Smooth muscle cell of the brain vasculature (primary cell): ENCODE data around the gene ZNF488.

Experiments used
- DNase-seq: peaks from one replicate; pipeline ENCODE4 v3.0.0-alpha.2; 2012; ENCODE audit warnings: low read depth, low spot score

Gene ZNF488

DNA sequence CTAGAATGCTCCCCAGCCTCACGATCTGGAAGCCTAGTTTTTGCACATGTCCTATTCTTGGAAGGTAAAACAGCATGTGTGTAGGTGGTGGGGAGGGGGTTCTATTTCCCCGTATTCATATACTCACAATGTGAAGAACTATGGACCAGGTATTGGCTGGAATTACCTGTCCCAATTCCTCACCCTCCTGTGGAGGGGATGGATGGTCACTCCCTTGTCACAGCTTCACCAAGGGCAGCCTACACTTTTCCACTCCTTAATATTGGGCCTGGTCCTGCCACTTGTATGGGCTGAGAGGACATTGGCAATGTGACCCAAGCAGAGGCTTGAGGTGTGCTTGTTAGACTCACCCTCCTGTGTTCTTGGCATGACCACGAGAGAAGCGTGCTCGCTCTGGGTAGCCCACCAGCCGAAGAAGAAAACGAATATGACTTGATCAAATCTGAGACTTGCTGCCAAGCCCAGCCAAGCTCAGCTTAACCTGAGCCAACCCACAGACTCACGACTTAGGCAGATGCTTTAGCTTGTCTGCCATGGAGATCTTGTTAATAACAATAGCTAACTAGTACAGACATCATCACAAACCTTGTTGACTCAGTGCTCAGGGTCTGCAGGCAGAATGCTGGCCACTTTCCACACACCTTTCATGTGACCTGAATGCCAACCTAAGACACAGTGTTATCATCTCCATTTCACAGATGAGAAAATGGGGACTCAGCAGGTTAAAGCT is 17.2 kb downstream of the ZNF488 start:
- DNase-seq = no peak

GRCh38 chr10:47366181-47366631 is 17.9 kb downstream of the ZNF488 start:
- no peak for DNase-seq

DNA sequence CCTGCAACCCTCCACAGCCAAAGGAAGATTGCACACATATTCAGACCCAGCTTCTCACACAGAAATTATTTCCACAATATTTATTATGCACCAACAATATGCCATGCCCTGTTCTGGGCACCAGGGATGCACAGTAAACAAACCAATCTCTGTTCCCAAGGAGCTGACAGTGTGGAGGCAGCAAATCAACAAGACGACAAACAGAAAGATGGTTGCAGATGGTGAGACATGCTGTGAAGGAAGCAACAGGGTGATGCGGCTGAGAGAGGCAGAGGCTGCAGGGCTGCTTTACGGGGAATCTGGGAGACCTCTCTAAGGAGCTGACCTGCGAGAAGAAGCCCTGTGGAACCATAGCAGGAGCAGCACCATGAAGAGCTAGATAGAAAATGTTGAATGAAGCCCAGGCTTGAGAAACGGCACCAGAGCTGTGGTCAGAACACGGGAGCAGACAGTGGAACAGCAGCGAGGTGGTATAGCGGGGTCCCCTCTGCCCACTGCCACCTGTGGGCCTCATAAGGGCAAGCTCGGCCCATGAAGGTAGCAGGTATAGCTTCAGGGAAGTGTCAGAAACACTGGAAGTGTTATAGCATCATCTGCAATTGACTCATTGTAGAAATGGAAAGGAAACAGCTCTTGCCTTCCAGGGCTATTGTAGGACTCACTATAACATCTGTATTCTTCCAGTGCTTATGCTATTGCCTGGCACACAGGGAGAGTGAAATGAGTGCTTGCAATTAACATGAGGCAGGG is 18.5 kb downstream of the ZNF488 start:
- DNase-seq = no peak

DNA sequence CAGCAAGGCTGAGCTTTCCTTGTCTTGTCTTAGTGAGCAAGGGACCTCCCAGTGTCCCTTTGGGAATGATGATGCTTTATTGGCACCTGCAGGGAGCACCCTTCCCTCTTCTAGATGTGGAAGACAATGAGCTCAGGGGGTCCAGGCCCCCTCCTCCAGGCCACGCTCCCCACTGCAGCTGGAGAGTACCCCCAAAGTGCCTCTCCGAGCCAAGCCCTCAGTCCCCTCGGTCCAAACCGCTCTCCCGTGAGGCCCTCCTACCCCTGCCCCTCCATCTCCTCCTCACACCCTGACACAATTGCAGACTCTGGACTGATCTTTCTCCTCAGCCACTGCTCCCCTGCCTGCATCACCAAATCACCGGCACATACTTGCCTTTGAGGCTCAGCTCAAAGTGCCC is 19.2 kb downstream of the ZNF488 start:
- DNase-seq = no peak

GRCh38 chr10:47364366-47364765 is 19.7 kb downstream of the ZNF488 start:
- DNase-seq = no peak

DNA sequence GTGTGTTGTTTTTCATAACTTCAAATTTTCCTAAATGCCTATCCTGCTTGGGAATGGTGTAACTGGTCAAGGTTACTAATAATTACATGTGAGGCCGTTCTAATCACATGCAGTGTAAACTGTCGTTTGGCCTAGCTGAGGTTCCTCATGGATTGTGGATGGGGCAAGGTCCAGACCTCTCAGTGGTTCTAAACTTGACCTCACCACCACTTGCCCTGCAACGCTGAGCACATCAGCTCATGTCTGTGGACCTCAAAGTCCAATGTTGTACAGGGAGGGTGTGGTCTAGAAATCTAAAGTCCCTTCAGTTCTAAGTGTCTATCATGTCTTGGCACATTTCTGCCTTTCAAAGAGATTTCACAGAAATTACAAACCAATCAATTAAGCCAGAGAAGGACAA is 20.3 kb downstream of the ZNF488 start:
- DNase-seq = no peak

GRCh38 chr10:47362199-47362598 is 21.9 kb downstream of the ZNF488 start:
- DNase-seq = no peak

GRCh38 chr10:47361293-47361692 is 22.8 kb downstream of the ZNF488 start:
- no peak for DNase-seq

DNA sequence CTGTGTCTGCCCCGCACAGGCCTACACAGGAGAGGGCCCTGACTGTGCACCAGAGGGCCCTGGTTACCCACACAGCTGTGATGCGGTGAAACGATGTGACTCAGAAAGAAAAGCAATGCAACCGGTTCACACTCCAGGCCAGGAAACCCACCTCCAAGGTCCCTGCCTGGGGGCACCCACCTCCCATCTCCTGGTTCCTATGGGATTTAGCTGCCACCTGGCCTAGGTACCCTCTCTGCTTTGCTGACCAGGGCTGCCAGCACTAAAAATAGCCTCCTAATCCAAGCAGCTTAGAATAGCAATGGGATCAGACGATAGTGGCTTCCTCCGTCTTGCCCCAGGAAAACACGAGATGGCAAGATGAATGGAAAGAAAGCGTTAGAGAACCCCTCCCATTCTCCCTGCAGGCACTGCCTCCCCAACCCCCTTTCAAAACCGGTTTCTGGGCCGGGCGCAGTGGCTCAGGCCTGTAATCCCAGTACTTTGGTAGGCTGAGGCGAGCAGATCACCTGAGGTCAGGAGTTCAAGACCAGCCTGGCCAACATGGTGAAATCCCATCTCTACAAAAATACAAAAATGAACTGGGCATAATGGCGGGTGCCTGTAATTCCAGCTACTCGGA is 23.6 kb downstream of the ZNF488 start:
- DNase-seq = no peak

GRCh38 chr10:47359626-47360418 is 24.3 kb downstream of the ZNF488 start:
- DNase-seq = no peak

DNA sequence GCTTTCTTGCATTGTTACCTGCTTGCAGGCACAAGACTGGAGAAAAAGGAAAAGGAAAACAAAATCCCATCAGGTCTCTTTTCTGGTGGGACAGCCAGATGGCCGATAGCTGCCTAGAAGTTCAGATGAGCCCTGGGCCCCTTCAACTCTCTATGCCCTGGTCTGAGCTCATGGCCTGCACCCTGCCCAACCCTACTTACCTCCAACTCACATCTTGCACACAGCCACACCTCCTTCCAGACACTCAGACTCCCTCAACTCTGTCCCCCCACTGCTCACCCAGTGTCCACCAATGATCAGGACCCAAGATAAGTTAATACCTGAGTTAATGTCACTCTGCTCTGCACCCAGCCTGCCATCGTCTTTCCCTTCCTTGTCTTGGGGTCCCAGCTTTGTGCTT is 25.0 kb downstream of the ZNF488 start:
- no peak for DNase-seq

DNA sequence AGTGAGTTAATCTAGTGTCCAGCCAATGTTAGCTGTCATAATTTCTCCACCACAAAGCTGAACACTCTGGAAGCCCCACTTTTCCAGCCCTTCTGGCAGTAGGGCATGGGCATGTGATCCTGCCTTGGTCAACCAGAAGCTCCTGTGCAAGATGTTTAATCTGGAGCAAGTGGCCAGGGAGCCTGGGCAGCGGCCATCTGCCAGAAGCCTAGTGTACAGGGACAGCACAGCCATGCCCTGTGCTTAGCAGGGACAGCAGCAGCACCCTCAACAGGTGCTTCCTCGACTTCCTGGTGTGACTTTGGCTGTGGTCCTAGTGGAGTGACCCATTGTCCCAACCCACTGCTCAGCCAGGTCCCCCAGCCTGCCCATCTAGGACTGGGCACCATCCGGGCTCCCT is 25.6 kb downstream of the ZNF488 start:
- DNase-seq = no peak

DNA sequence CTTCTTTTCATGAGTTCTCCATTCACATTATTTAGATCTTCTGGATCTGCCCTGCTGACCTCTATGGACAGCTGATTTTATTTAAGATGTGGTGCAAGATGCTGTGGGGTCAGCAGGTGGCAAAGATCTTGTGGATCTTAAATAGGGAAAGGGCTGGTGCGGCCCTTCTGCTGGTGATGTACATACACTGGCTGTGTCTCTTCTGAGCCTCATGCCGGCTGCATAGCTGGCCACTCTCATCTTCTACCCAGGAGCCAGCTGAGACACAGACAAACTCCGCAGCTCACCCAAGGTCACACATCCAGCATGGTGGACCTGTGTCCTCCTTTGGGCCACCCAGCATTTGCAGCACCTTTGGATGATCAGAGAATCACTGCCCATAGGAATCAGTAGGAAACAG is 26.2 kb downstream of the ZNF488 start:
- DNase-seq = no peak

DNA sequence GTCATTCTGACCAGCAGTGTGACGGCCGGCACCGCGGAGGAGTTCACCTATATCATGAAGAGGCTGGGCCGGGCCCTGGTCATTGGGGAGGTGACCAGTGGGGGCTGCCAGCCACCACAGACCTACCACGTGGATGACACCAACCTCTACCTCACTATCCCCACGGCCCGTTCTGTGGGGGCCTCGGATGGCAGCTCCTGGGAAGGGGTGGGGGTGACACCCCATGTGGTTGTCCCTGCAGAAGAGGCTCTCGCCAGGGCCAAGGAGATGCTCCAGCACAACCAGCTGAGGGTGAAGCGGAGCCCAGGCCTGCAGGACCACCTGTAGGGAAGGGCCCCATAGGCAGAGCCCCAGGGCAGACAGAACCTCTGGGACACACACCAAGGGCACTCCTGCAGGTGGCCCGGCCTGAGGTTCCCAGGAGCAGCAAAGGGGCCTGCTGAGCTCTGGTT is 26.9 kb downstream of the ZNF488 start:
- no peak for DNase-seq

DNA sequence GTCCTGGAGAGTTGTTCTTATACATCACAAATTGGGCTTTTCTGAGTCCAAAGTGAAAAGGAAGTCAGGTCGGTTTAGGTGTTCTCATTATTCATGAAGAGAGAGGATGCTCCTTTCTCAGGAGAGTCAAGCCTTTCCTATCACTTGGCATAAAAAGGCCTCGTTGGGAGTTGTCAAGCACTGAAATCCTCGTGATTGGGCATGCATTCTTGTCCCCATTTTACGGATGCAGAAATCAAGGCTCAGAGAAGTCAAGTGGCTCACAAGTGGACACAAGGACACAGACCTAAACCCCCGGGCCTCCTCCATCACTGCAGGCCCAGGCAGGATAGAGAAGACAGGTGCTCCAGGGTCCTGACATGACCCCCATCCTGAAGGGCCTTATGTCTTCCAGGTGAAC is 27.4 kb downstream of the ZNF488 start:
- DNase-seq = no peak

DNA sequence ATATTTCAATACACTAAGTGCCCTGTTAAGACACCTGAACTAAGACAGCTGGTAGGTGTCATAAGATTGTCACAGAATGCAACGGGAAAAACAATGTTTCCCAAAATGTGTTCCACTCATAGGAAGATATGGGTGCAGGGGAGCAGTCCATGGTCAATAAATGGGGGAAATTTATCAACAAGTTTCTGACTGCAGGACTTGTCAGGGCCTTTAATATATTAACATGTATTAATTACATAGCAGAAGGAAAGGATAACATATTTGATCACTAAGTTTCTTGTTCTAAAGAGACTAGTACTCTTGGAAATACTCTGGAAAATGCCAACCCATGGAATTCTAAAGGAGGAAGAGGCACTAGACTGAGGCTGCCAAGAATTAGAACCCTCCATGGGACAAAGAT is 29.2 kb downstream of the ZNF488 start:
- no peak for DNase-seq

- DNase-seq = no peak
Measured at GRCh38 chr10:47354165-47354564, 29.9 kb downstream of the ZNF488 start.

GRCh38 chr10:47353351-47353750 is 30.7 kb downstream of the ZNF488 start:
- DNase-seq = no peak

DNA sequence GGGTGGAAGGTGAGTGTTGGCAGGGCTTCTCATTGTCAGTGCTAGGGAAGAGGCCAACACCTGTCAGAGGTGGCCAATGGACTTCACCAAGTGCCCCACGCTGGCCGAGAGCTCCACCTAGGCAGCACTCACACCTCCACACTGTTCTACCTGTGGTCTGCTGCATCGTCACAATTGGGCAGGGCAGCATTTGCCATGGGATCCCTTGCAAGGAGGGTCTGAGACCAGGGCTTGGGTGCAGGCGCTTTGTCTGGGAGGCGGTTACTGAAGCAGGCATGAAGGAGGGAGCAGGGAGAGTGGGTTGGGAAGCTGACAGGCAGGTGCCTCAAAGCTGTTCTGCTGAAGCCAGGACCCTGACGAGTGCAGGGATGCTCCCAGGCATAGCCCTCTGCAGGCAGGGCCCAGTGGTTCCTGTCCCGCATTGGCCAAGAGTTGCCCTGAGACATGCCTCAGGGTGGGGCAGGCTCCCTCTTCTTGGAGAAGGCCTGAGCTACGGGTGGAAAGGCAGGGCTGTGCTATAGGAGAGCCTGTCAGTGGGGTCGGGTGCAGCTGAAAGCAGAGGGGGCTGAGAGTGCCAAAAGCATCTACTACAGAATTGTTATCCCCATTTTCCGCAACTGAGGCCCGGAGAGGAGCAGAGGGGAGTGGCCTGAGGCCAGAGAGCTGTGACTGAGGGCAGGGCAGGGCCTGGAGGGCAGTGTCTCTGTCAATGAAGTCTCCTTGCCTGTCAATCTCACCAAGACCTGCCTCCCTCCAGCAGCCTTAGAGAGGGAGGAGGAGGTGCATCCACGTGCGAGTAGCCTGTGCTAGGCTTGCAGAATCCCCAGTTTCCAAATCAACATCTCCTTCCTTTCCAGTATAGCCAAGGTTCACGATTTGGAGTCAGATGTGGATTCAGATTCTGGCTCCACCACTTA is 31.9 kb downstream of the ZNF488 start:
- DNase-seq = no peak

- DNase-seq = no peak
Measured at GRCh38 chr10:47350671-47351640, 33.1 kb downstream of the ZNF488 start.
